ENCODE results near the gene DRAM2.
"Not testable (repeated sequence)": the region's sequence is repeated elsewhere in the genome, so short reads cannot be mapped to it uniquely, and the experiment has no call there.

Gene DRAM2

GRCh38 chr1:111082421-111083203 lies 57.3 kb downstream of the DRAM2 start:
- no peak for DNase-seq (ENCODE audit: low spot score)

- DNase-seq (ENCODE audit: low spot score) = not testable (repeated sequence)
These were observed 60.6 kb downstream of the DRAM2 start for GRCh38 chr1:111079329-111079728.

GRCh38 chr1:111077312-111077711 lies 62.6 kb downstream of the DRAM2 start:
- not testable (repeated sequence) for DNase-seq (ENCODE audit: low spot score)
